Neuronal stem cell (in vitro differentiated cells): ENCODE results near the gene POLN.
"Not testable (repeated sequence)": the region's sequence is repeated elsewhere in the genome, so short reads cannot be mapped to it uniquely, and the experiment has no call there.

Experiments
- DNase-seq: peaks from one replicate; pipeline ENCODE4 v3.0.0-alpha.2; 2013; ENCODE audit warnings: low spot score
- H2AFZ ChIP-seq: one replicate; pipeline ENCODE4 v1.6.1; 2013; ENCODE audit warnings: mild to moderate bottlenecking, low read length, inconsistent platforms
- H2AK5ac ChIP-seq: 2 replicates; pipeline ENCODE4 v1.6.1; 2013; ENCODE audit warnings: low read depth, mild to moderate bottlenecking, inconsistent platforms, low read length, moderate library complexity, mixed read lengths
- H2BK120ac ChIP-seq: 2 replicates; pipeline ENCODE4 v1.6.1; 2013; ENCODE audit warnings: low read depth, mild to moderate bottlenecking, inconsistent platforms, low read length, moderate library complexity, mixed read lengths
- H2BK12ac ChIP-seq: one replicate; pipeline ENCODE4 v1.6.1; 2013; ENCODE audit warnings: low read length, inconsistent platforms
- H2BK15ac ChIP-seq: 2 replicates; pipeline ENCODE4 v1.6.1; 2013; ENCODE audit warnings: mild to moderate bottlenecking, low read length, inconsistent platforms, mixed read lengths
- H2BK5ac ChIP-seq: one replicate; pipeline ENCODE4 v1.6.1; 2013; ENCODE audit warnings: inconsistent platforms, mild to moderate bottlenecking, low read length, moderate library complexity
- H3K14ac ChIP-seq: one replicate; pipeline ENCODE4 v1.6.1; 2013; ENCODE audit warnings: low read length, inconsistent platforms
- H3K18ac ChIP-seq: 2 replicates; pipeline ENCODE4 v1.6.1; 2013; ENCODE audit warnings: low read length, inconsistent platforms
- H3K23ac ChIP-seq: 2 replicates; pipeline ENCODE4 v1.6.1; 2013; ENCODE audit warnings: low read depth, mild to moderate bottlenecking, mixed read lengths, low read length, inconsistent platforms; ENCODE audit not compliant: poor library complexity
- H3K27ac ChIP-seq: replicated peaks from 3 replicates; pipeline ENCODE4 v1.5.1; 2013; ENCODE audit warnings: low read length, inconsistent platforms
- H3K27me3 ChIP-seq, 3 experiments: 2 replicates each; pipeline ENCODE4 v1.6.1; 2013; ENCODE audit warnings: low read length in 3 of 3, mild to moderate bottlenecking in 2 of 3, inconsistent platforms in 1 of 3, low read depth in 1 of 3, mixed read lengths in 1 of 3, moderate library complexity in 1 of 3; ENCODE audit not compliant: control insufficient read depth in 3 of 3, insufficient read depth in 3 of 3
- H3K36me3 ChIP-seq, 2 donors: replicated peaks in 1 of 2; 2 replicates each; pipeline ENCODE4 v1.6.1; 2013; ENCODE audit warnings: low read length in 2 of 2; ENCODE audit not compliant: control insufficient read depth in 2 of 2, insufficient read depth in 2 of 2
- H3K4ac ChIP-seq: 2 replicates; pipeline ENCODE4 v1.6.1; 2013; ENCODE audit warnings: inconsistent platforms, mild to moderate bottlenecking, low read length, moderate library complexity
- H3K4me1 ChIP-seq, 2 donors: 1 replicate in 1 of 2; 2 replicates in 1 of 2; pipeline ENCODE4 v1.6.1; 2013; ENCODE audit warnings: low read length in 2 of 2, low read depth in 1 of 2; ENCODE audit not compliant: control insufficient read depth in 2 of 2, insufficient read depth in 1 of 2
- H3K4me2 ChIP-seq: one replicate; pipeline ENCODE4 v1.6.1; 2013; ENCODE audit warnings: mild to moderate bottlenecking, low read length, inconsistent platforms; ENCODE audit not compliant: insufficient read depth, poor library complexity, severe bottlenecking
- H3K4me3 ChIP-seq, 2 donors: 2 replicates each; pipeline ENCODE4 v1.5.1; 2013; ENCODE audit warnings: low read length in 2 of 2, mild to moderate bottlenecking in 2 of 2, inconsistent platforms in 1 of 2, moderate library complexity in 1 of 2
- H3K79me1 ChIP-seq: one replicate; pipeline ENCODE4 v1.6.1; 2013; ENCODE audit warnings: low read depth, mild to moderate bottlenecking, inconsistent platforms, low read length, moderate library complexity
- H3K9ac ChIP-seq: one replicate; pipeline ENCODE4 v1.6.1; 2013; ENCODE audit warnings: mild to moderate bottlenecking, low read depth, low read length, inconsistent platforms; ENCODE audit not compliant: poor library complexity
- H3K9me3 ChIP-seq, 2 donors: replicated peaks in 1 of 2; 2 replicates each; pipeline versions ENCODE3 to v1.6.1; 2013; ENCODE audit warnings: low read length in 2 of 2, mild to moderate bottlenecking in 2 of 2, inconsistent platforms in 1 of 2, low read depth in 1 of 2, mixed read lengths in 1 of 2, moderate library complexity in 1 of 2; ENCODE audit not compliant: control insufficient read depth in 2 of 2, insufficient read depth in 1 of 2
- H4K8ac ChIP-seq: one replicate; pipeline ENCODE4 v1.6.1; 2013; ENCODE audit warnings: low read depth, mild to moderate bottlenecking, inconsistent platforms, low read length, moderate library complexity
- H4K91ac ChIP-seq: one replicate; pipeline ENCODE4 v1.6.1; 2013; ENCODE audit warnings: low read length, low read depth, mild to moderate bottlenecking, inconsistent platforms; ENCODE audit not compliant: poor library complexity
- WGBS, 2 donors: extraction: QIAGEN DNeasy Blood & Tissue Kit; methylation state at CpG; one replicate each; pipeline ENCODE4 v1.1.7; 2013; ENCODE audit warnings: missing lambda C conversion rate in 2 of 2, mixed read lengths in 1 of 2; ENCODE audit not compliant: insufficient read length in 2 of 2, insufficient replicate concordance in 1 of 2; ENCODE audit errors: extremely low coverage in 2 of 2; 5-methylcytosine and 5-hydroxymethylcytosine counted together

Gene POLN

DNA sequence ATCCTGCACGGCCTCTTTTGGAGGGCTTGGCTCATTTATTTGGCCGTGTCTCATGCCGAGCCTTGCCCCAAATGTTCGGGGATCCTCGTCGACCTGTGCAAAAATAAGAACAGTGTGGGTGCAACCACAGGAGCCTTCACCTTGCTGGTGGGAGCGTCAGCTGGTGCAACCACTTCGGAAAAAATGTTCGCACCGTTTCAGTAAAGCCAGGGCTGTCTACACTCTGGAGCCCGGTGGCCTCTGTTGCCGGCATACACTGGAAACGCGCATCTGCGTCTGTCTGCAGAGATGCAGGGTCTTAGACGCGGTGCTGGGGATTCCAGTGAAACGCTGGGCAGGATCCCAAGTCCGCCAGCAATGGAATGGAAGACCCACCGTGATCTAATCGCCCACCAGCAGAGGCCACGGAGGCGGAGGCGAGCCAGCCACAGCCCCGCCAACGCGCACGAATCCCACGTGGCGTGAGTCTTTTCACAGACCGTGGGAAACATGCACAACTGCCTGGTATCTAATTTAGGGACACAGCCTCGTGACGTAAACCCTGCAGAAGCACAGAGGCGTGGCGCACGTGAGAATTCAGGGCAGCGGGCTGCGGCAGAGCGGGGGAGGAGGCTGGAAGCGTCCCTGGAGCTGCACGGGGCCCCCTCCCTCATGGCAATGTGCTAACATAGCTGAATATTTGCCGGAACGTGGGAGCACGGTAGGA is 33.8 kb upstream of the POLN start:
- H3K79me1 ChIP-seq = no peaks in the 10 kb centered on the region
- no peak for DNase-seq
- H3K4me3 ChIP-seq = no peak overlapping the region
- no peak overlapping the region for H3K4me2 ChIP-seq
- H2BK5ac ChIP-seq = peak overlapping the region; percentile 39
- H3K27ac ChIP-seq = no peak overlapping the region
- H3K9me3 ChIP-seq = peaks cover 0 to 1% of the 10 kb centered on the region in 2 donors
- H2AFZ ChIP-seq = no peak overlapping the region
- H2AK5ac ChIP-seq = peak overlapping the region; percentile 63
- H4K8ac ChIP-seq = no peak overlapping the region
- WGBS, 2 donors = no CpG with 5 or more reads among the region's 44 CpGs
- H3K4me1 ChIP-seq = no peaks in the 10 kb centered on the region
- H2BK12ac ChIP-seq = peak overlapping the region; percentile 22
- no peak overlapping the region for H3K4ac ChIP-seq
- peaks cover 0 to 32% (median 0%) of the 10 kb centered on the region in 3 experiments for H3K27me3 ChIP-seq
- H2BK120ac ChIP-seq = peak overlapping the region; percentile 61
- peak overlapping the region; percentile 55 for H3K23ac ChIP-seq
- peak overlapping the region; percentile 80 for H3K18ac ChIP-seq
- H3K14ac ChIP-seq = peak overlapping the region; percentile 82
- H3K9ac ChIP-seq = no peak overlapping the region
- no peaks in the 10 kb centered on the region for H3K36me3 ChIP-seq
- H4K91ac ChIP-seq = peak overlapping the region; percentile 17
- H2BK15ac ChIP-seq = peak overlapping the region; percentile 58

- H3K23ac ChIP-seq, H3K9ac ChIP-seq, H4K8ac ChIP-seq, H3K27ac ChIP-seq, H3K4ac ChIP-seq, H2BK15ac ChIP-seq, H3K79me1 ChIP-seq, H3K4me3 ChIP-seq, H3K4me2 ChIP-seq, H4K91ac ChIP-seq, H3K4me1 ChIP-seq, DNase-seq, H3K14ac ChIP-seq, H3K9me3 ChIP-seq, H2BK120ac ChIP-seq, H2AFZ ChIP-seq, H2BK12ac ChIP-seq, H2AK5ac ChIP-seq, H3K18ac ChIP-seq, H3K36me3 ChIP-seq, H2BK5ac ChIP-seq: not testable (repeated sequence)
- peaks cover 0 to 33% (median 0%) of the 10 kb centered on the region in 3 experiments for H3K27me3 ChIP-seq
- no CpG with 5 or more reads among the region's 10 CpGs for WGBS, 2 donors
Observed at GRCh38 chr4:2275044-2275397, 33.1 kb upstream of the POLN start.

- H3K14ac ChIP-seq = no peak overlapping the region
- H3K23ac ChIP-seq = peak overlapping the region; percentile 75
- H3K18ac ChIP-seq = no peak overlapping the region
- H3K9me3 ChIP-seq = peaks cover 0 to 1% of the 10 kb centered on the region in 2 donors
- H3K4me1 ChIP-seq = no peaks in the 10 kb centered on the region
- no peak overlapping the region for H3K4ac ChIP-seq
- H2BK12ac ChIP-seq = no peak overlapping the region
- H4K91ac ChIP-seq = no peak overlapping the region
- no peak overlapping the region for H2BK5ac ChIP-seq
- no peak for DNase-seq
- WGBS, 2 donors = no CpG with 5 or more reads among the region's 21 CpGs
- H3K79me1 ChIP-seq = no peaks in the 10 kb centered on the region
- no peak overlapping the region for H3K27ac ChIP-seq
- no peak overlapping the region for H2BK15ac ChIP-seq
- H3K4me2 ChIP-seq = no peak overlapping the region
- peaks cover 0 to 38% (median 0%) of the 10 kb centered on the region in 3 experiments for H3K27me3 ChIP-seq
- no peak overlapping the region for H2AK5ac ChIP-seq
- no peak overlapping the region for H3K4me3 ChIP-seq
- H2AFZ ChIP-seq = no peak overlapping the region
- no peak overlapping the region for H2BK120ac ChIP-seq
- H3K9ac ChIP-seq = no peak overlapping the region
- H4K8ac ChIP-seq = no peak overlapping the region
- no peaks in the 10 kb centered on the region for H3K36me3 ChIP-seq
Observed at GRCh38 chr4:2274320-2275043, 32.6 kb upstream of the POLN start.

DNA sequence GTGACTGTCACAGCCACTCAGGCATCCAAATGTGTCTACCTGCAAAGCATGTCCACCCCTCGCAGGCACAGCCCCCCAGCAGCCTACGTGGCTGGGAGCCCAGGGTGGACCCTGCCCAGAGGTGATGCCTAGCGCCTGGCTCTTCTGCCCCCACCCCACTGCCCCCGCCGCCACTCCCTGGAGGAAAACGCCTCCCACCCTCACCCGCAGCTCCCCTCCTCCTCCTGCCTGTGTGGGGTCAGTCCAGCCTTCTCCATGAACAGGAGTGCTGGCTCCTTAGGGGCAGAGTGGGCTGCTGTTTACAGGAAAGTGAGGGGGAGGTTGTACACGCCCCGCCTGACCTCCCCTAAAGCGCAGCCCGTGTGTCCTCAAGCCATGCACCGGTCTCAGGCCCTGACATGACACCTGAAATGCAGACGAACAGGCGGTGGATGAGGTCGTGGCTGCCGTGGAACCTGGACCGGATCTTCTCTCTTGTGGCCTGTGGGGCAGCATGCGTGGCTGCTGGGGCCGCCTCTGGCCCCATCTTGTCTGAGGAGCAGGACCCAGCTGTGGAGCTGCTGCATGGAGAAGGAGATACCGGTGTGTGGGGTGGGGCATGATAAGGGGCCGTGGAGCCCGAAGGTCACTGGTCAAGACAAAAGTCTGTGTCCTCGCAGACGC is 31.9 kb upstream of the POLN start:
- Histone ChIP-seq H3K36me3 (no peaks in the 10 kb centered on the region), H3K14ac (no peak overlapping the region), H4K91ac (no peak overlapping the region), H2BK5ac (no peak overlapping the region), H3K4me3 (no peak overlapping the region), H3K79me1 (no peaks in the 10 kb centered on the region), H2AK5ac (peak overlapping the region; percentile 88), H2BK120ac (no peak overlapping the region), H3K4me2 (no peak overlapping the region), H3K4ac (no peak overlapping the region), H3K27me3 (peaks cover 0 to 45% (median 0%) of the 10 kb centered on the region in 3 experiments), H2BK15ac (peak overlapping the region; percentile 88), H3K4me1 (peaks cover 0 to 4% of the 10 kb centered on the region in 2 donors), H3K23ac (peak overlapping the region; percentile 75), H4K8ac (peak overlapping the region; percentile 17), H3K9me3 (peaks cover 0 to 1% of the 10 kb centered on the region in 2 donors), H2AFZ (no peak overlapping the region), H2BK12ac (peak overlapping the region; percentile 22), H3K27ac (no peak overlapping the region), H3K9ac (peak overlapping the region; percentile 44), H3K18ac (peak overlapping the region; percentile 80)
- WGBS, 2 donors = no CpG with 5 or more reads among the region's 24 CpGs
- DNase-seq = no peak
